ENCODE results near the gene HS3ST4.

- TF ChIP-seq CTCF (IDR thresholded peaks at IDR 0.05) (no peak), POLR2A (IDR thresholded peaks at IDR 0.05) (no peak), POLR2AphosphoS5 (IDR thresholded peaks at IDR 0.05) (no peak)
These were observed 201.6 kb downstream of the HS3ST4 start for GRCh38 chr16:25893332-25893731.
